Measurements from ENCODE around the gene NKAPL.

DNA sequence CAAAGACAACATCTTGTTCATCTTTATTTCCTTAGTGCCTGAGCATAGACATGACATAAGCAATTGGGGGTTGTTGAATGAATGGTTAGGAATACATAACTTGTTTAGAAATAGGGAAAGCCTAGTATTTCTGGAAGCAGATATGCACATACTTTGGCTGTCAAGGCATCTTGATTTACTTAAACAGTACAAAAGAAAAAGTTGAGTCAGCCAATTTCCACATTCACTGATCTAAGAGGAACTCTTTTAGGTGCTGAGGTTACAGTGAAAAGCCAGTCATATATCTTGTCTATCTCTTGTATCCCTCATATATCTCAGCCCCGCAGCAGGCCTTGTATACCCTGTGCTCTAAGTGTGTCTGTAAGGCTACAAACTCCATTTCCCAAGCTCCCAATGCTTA, 18.6 kb upstream of the NKAPL start:
- TF ChIP-seq MYC (IDR thresholded peaks at IDR 0.05; ENCODE audit: low read depth, low read length) (no peak), JUN (IDR thresholded peaks at IDR 0.05; ENCODE audit: borderline replicate concordance, insufficient read depth, insufficient read length, low read depth) (no peak)
- TF ChIP-seq, protein P1, sequence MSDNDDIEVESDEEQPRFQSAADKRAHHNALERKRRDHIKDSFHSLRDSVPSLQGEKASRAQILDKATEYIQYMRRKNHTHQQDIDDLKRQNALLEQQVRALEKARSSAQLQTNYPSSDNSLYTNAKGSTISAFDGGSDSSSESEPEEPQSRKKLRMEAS (IDR thresholded peaks at IDR 0.05; ENCODE audit: insufficient read depth, insufficient read length) = no peak
